Esophagus muscularis mucosa (tissue), 4 donors: ENCODE measurements around the gene MAD2L2. TPM values are rescaled to one million over a fixed set of nuclear protein-coding genes. Genes with fewer than 3 reads are reported as not detected.
A peak's percentile ranks its signal among the peaks of the same experiment; 100 is the strongest.

Experiments
- DNase-seq: peaks from one replicate; pipeline ENCODE4 v3.0.0-alpha.2; 2017; ENCODE audit errors: extremely low spot score
- H3K27ac ChIP-seq, 4 donors: fragments of 200-600 bp; sonication (generic); replicated peaks in 1 of 4; 1 replicate in 3 of 4; 2 replicates in 1 of 4; pipeline ENCODE4 v1.5.1; 2016 to 2019; ENCODE audit warnings: mild to moderate bottlenecking in 1 of 4
- H3K27me3 ChIP-seq, 4 donors: fragments of 200-600 bp; sonication (generic); one replicate each; pipeline versions ENCODE4 v1.5.1 to v1.6.0; 2016 to 2019
- H3K36me3 ChIP-seq, 4 donors: fragments of 200-600 bp; sonication (generic); one replicate each; pipeline ENCODE4 v1.5.1; 2016 to 2019
- H3K4me1 ChIP-seq, 4 donors: fragments of 200-600 bp; sonication (generic); one replicate each; pipeline ENCODE4 v1.5.1; 2016 to 2019
- H3K4me3 ChIP-seq, 4 donors: fragments of 200-600 bp; sonication (generic); 1 replicate in 2 of 4; 2 replicates in 2 of 4; pipeline ENCODE4 v1.5.1; 2016 to 2019; ENCODE audit warnings: mild to moderate bottlenecking in 4 of 4, moderate library complexity in 1 of 4
- H3K9me3 ChIP-seq, 4 donors: fragments of 200-600 bp; sonication (generic); 1 replicate in 3 of 4; 2 replicates in 1 of 4; pipeline ENCODE4 v1.5.1; 2016 to 2019
- EP300 ChIP-seq: sonication (generic); formaldehyde crosslinking; IDR thresholded peaks from one replicate; pipeline ENCODE4 v1.6.1; 2017; ENCODE audit warnings: antibody characterized with exemption
- POLR2A ChIP-seq: fragments of 450-650 bp; IDR thresholded peaks from one replicate; pipeline ENCODE4 v1.6.1; 2017; ENCODE audit warnings: antibody characterized with exemption, moderate library complexity, mild to moderate bottlenecking, low read depth
- POLR2AphosphoS5 ChIP-seq, 2 donors: sonication (generic); formaldehyde crosslinking; IDR thresholded peaks; one replicate each; pipeline ENCODE4 v1.6.1; 2017; ENCODE audit warnings: antibody characterized with exemption in 2 of 2
- WGBS: methylation state at CpG from one replicate; pipeline ENCODE4 v1.1.5; 2018; 5-methylcytosine and 5-hydroxymethylcytosine counted together
- intact Hi-C: fragments of 100-400 bp; cut with DNase I; formaldehyde crosslinking; loops from one replicate; pipeline ENCODE4 v1.15.1; 2023
- total RNA-seq, 4 donors: library from RNA; depleted of rRNA; stranded (reverse); fragments of >200 nt; gene quantifications; one replicate each; pipeline versions ENCODE4 v1.1.0 to v1.2.1, GENCODE V29; 2016
- TF ChIP-seq, protein P1 (sequence below), 3 experiments: fragments of 200-600 bp in 2 of 3; fragments of 450-650 bp in 1 of 3; sonication (generic) in 2 of 3; IDR thresholded peaks; one replicate each; pipeline ENCODE4 v1.5.1; 2017 to 2019; ENCODE audit warnings: antibody characterized with exemption in 3 of 3, mild to moderate bottlenecking in 2 of 3, moderate library complexity in 1 of 3

Gene MAD2L2
- total RNA-seq, 4 donors from 2014 or later, result 31.6 to 51.7 (median 42.4) TPM

DNA sequence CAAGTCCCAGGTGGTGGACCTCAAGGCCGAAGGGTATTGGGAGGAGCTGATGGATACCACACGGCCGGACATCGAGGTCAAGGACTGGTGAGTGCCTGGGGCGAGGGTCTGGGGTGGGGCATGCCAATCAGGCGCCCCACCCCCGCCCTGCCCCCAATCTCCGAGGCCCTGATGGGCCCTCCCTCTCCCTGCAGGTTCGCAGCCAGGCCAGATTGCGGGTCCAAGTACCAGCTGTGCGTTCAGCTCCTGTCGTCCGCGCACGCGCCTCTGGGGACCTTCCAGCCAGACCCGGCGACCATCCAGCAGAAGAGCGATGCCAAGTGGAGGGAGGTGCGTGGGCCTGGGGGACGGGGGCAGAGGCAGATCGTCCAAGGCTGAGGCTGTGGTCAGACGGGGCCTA, 22.4 kb downstream of the MAD2L2 start:
- no peak for TF ChIP-seq EP300
- TF ChIP-seq, protein P1, sequence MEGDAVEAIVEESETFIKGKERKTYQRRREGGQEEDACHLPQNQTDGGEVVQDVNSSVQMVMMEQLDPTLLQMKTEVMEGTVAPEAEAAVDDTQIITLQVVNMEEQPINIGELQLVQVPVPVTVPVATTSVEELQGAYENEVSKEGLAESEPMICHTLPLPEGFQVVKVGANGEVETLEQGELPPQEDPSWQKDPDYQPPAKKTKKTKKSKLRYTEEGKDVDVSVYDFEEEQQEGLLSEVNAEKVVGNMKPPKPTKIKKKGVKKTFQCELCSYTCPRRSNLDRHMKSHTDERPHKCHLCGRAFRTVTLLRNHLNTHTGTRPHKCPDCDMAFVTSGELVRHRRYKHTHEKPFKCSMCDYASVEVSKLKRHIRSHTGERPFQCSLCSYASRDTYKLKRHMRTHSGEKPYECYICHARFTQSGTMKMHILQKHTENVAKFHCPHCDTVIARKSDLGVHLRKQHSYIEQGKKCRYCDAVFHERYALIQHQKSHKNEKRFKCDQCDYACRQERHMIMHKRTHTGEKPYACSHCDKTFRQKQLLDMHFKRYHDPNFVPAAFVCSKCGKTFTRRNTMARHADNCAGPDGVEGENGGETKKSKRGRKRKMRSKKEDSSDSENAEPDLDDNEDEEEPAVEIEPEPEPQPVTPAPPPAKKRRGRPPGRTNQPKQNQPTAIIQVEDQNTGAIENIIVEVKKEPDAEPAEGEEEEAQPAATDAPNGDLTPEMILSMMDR (IDR thresholded peaks at IDR 0.05), result no peak
- no peak for TF ChIP-seq POLR2A
- no peak for TF ChIP-seq POLR2AphosphoS5 (IDR thresholded peaks at IDR 0.05)
- Histone ChIP-seq H3K4me3 (no peak overlapping the region), H3K27ac (no peak overlapping the region), H3K9me3 (no peaks in the 10 kb centered on the region), H3K27me3 (no peaks in the 10 kb centered on the region), H3K4me1 (peaks cover 15 to 25% (median 24%) of the 10 kb centered on the region in 4 donors), H3K36me3 (peaks cover 8 to 58% (median 37%) of the 10 kb centered on the region in 4 donors)
- DNase-seq, result no peak
- 90% methylated on average over 7 of the region's 23 CpGs for WGBS
- intact Hi-C loops, result loop anchor here (5.0 kb wide), 1 partner anchor 149 kb away; the partner anchor contains the start of genes CLCN6 and MTHFR

DNA sequence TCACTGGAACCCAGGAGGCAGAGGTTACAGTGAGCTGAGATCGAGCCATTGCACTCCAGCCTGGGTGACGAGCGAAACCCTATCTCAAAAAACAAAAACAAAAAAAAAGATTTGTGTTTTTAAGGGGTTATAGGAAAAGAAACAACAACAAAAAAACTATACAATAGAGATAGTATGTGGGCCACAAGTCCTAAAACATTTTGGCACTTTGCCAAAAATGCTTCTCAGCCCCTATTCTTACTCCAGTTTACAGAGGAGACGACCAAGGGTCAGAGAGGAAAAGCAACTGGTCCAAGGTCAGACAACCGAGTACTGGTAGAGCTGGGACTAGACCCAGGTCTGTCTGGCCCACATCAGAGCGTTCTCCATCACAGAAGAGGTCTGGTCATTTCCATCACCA, 23.3 kb downstream of the MAD2L2 start:
- DNase-seq, result no peak
- WGBS, result 76% methylated on average over 6 of the region's 6 CpGs
- TF ChIP-seq, protein P1 (IDR thresholded peaks at IDR 0.05), result no peak
- no peak for TF ChIP-seq POLR2AphosphoS5 (IDR thresholded peaks at IDR 0.05)
- Histone ChIP-seq H3K4me1 (peaks cover 15 to 28% (median 25%) of the 10 kb centered on the region in 4 donors), H3K27ac (no peak overlapping the region), H3K27me3 (no peaks in the 10 kb centered on the region), H3K36me3 (peaks cover 8 to 58% (median 37%) of the 10 kb centered on the region in 4 donors), H3K4me3 (no peak overlapping the region), H3K9me3 (no peaks in the 10 kb centered on the region)
- intact Hi-C loops, result loop anchor here (5.0 kb wide), 1 partner anchor 150 kb away; the partner anchor contains the start of genes CLCN6 and MTHFR

DNA sequence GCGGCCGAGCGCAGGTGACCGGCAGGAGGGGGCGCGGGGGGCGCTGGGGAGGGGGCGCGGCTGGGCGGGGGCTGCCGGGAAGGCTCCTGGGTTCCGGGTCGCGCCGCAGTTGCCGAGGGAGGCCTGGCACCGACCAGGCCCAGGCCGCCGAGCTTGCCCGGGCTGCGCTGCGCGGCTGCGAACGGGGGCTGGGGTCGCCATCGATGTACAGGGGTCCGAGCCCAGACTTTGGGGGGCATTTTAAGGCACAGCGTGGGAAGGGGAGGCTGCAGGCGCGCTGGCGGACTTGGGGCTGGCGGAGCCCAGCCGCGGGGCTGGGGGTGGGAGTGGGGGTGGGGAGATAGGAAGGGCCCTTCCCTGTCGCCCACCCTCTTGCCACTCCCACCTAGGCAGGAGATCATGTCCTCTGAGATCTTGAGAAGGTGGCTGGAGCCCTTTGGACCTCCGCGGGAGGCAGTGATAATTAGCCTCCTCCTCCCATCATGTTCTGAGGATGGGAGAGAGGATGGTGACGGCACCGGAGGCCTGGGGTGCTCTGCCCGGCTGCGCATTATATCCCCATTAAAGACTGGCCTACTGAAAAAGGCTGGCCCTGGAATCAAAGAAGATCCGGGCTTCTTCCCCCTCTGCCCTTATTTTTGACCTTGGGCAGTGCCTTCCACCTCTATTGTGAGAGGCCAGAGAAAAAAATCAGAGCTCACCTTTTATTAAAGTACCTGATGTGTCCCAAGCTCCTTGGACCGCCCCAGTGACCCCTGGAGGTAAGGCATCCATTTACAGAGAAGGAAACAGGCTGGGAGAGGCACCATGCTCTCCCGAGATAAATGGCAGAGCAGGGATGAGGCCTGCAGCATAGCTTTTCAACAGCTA, 25.8 kb downstream of the MAD2L2 start:
- peaks cover 21 to 36% (median 34%) of the 10 kb centered on the region in 4 donors for H3K4me1 ChIP-seq
- H3K27me3 ChIP-seq, result peaks cover 0 to 10% (median 1%) of the 10 kb centered on the region in 4 donors
- no peaks in the 10 kb centered on the region for H3K9me3 ChIP-seq
- H3K36me3 ChIP-seq, result peaks cover 0 to 34% (median 20%) of the 10 kb centered on the region in 4 donors
- no peak for DNase-seq
- H3K4me3 ChIP-seq, result peak overlapping the region; percentile 79 to 95 (median 84)
- TF ChIP-seq POLR2A (no peak), POLR2AphosphoS5 (IDR thresholded peaks at IDR 0.05) (no peak), EP300 (no peak)
- TF ChIP-seq, protein P1 (IDR thresholded peaks at IDR 0.05), result no peak
- intact Hi-C loops, result loop anchor here (5.0 kb wide), 2 partner anchors 152 to 393 kb away; partner anchors contain the start of genes CLCN6, MTHFR and MTOR
- peak overlapping the region; percentile 51 to 83 (median 70) for H3K27ac ChIP-seq
- 18% methylated on average over 19 of the region's 45 CpGs for WGBS

DNA sequence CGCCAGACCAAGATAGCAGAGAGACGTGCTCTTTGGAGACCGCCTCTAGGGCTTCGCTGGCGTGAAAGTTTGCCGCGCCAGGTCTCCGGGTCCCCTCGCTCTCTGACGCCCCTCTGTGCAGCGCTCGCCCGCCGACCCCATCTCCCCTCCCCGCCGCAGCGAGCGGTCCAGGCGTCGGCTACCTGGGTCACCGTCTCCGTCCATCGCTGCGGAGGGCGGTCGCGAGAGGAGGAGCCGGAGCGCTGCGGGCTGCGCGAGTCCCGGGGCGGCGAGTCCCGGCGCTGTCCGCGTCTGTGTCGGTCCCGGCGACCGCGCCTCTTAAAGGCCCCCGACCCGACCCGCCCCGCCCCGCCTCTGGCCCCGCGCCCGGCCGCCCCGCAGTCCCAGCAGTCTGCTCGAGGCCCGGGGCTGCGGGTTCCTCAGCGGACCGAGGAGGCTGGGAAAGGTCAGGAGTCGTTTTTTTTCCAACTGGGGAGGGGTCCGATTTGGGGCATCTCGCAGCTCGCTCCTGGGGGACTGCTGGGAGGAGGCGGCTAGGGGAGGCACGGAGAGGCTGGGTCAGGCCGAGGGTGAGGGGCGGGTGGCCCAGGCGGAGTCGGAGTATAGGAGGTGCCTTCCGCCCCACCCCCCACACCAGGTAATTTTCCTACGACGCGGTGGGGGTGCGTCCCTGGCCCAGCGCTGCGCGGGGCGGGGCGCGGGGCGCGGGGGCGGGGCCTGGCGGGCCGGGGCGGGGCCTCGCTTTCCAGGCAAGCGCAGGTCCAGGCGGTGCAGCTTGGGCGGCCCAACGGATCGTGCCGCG, 26.6 kb downstream of the MAD2L2 start, which contains the start of the genes FBXO2 and FBXO44:
FBXO2 (minus strand) TSS at position 293 of the 802 bp plus-strand sequence; CDS start at position 204, 89 bp downstream.
FBXO44 (plus strand) TSS at position 741 of the 802 bp plus-strand sequence. CDS start 959 bp downstream, outside the sequence.
- Histone ChIP-seq H3K36me3 (peaks cover 0 to 25% (median 13%) of the 10 kb centered on the region in 4 donors), H3K4me3 (peak within 1 kb of the TSS; percentile 79 to 95 (median 84)), H3K27me3 (peaks cover 0 to 19% (median 5%) of the 10 kb centered on the region in 4 donors), H3K27ac (peak within 1 kb of the TSS; percentile 71 to 83 (median 74)), H3K4me1 (peaks cover 28 to 44% (median 43%) of the 10 kb centered on the region in 4 donors), H3K9me3 (no peaks in the 10 kb centered on the region)
- intact Hi-C loops, result loop anchor here (5.0 kb wide), 1 partner anchor 392 kb away; the partner anchor contains the start of gene MTOR
- no peak for DNase-seq
- 1% methylated on average over 29 of the region's 94 CpGs for WGBS
- TF ChIP-seq POLR2A, result no peak
- no peak for TF ChIP-seq POLR2AphosphoS5 (IDR thresholded peaks at IDR 0.05)
- TF ChIP-seq EP300, result no peak
- TF ChIP-seq, protein P1 (IDR thresholded peaks at IDR 0.05), result no peak
